ENCODE results near the gene COLEC12.

COLEC12 gene

GRCh38 chr18:402129-402528 lies 98.4 kb downstream of the COLEC12 start:
- no peak for TF ChIP-seq CTCF (IDR thresholded peaks at IDR 0.05)

DNA sequence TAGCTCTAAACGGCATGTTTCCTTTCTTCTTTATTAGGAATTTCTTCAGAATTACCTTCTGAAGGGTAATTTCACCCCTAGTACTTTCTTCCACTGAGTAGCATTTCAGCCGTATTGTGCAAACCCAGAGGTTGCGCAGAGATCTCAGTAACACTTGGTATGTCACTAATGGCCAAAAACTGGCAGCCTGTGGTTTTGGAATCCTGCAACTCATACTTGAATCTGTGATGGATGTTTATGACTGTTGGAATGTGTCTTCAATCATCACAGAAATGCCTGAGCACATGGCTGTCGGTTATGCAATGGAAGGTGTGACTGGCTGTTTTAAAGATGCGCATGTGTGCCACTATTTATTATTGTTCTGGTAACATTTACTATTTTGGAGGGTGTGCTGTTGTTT lies 100.0 kb downstream of the COLEC12 start:
- TF ChIP-seq CTCF (IDR thresholded peaks at IDR 0.05), result no peak

- TF ChIP-seq CTCF (IDR thresholded peaks at IDR 0.05), result no peak
These were observed 100.8 kb downstream of the COLEC12 start for GRCh38 chr18:399631-400135.

GRCh38 chr18:398935-399630 lies 101.4 kb downstream of the COLEC12 start:
- no peak for TF ChIP-seq CTCF (IDR thresholded peaks at IDR 0.05)

DNA sequence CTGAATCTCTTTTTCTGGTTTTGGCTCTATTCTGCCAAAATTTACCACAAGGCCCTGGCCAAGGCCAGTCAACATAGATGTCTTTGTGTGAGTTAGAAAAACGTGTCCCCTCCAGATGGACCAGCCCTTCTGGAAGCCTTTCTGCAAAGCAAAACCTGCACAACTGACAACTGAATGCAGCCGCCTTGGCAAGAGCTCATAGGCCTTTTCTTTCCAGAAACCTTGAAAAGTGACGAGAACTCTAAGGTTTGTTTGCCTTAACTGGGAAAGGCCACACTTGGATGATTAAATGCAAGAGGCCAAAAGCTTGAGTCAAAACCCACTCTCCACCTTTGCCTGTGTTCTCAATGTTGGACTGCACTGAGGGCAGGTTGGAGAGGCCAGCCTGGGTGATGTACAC lies 103.9 kb downstream of the COLEC12 start:
- no peak for TF ChIP-seq CTCF (IDR thresholded peaks at IDR 0.05)

DNA sequence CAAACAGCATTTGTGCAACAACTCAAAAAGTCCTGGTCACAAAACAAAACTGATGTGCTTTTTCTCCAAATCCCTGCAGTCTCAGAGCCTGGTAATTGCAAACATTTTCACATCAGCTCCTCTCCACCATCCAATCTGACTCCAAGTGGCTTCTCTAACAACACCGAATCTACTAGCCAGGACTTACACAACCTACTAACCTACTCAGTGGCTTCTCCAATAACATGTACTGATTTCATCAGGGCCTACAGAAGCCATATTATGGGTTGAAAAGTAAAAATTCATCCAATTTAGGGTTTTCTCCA lies 104.3 kb downstream of the COLEC12 start:
- TF ChIP-seq CTCF (IDR thresholded peaks at IDR 0.05), result no peak

DNA sequence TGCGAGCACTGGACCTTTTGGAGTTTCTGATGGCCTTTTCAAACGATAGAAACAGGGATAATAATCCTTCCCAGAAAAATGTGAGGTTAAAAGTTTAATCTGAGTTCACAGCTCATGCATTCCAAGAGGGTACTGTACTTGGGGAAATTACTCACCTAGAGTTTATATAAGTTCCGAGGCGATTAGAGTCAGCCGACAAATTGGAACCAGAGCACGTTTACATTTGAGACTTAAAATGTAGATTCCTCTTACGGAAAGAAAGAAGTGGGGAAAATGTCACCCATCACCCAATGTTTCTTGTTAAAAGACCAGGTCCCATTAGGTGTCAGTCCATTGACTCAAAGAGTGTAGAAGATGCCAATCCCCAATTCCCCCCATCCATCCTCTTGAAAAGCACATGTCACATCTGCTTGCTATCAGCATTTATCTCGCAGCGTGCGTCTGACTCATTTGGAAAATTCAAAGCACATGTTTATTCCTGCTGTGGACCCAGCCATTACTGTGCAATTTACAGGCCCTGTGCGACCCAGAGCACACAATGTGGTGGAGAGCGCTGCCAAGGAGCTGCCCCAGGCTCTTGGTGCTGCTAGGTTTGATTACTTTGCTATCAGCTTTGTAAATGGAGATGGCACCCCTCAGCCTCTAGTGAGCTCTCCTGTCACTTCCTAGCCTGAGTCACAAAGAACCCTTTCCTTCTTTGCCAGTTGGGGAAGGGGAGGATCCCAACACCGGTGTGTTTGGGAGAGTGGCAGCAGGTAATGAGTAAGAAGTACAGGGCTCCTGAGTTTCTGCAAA lies 104.8 kb downstream of the COLEC12 start:
- TF ChIP-seq CTCF (IDR thresholded peaks at IDR 0.05), result no peak

All from LNCAP (cell line).